C4-2B (cell line): ENCODE measurements around the gene ALG1L2.

Source experiments
- CTCF ChIP-seq: fragments of 450-650 bp; conservative IDR thresholded peaks from 2 replicates; pipeline ENCODE4 v1.5.1; 2017; ENCODE audit warnings: mild to moderate bottlenecking
- ZFX ChIP-seq: fragments of 450-650 bp; IDR thresholded peaks from 2 replicates; pipeline ENCODE4 v1.6.1; 2017

GRCh38 chr3:130088061-130088460 lies 6.4 kb downstream of the ALG1L2 start:
- no peak for TF ChIP-seq CTCF
- no peak for TF ChIP-seq ZFX
